Esophagus muscularis mucosa (tissue), 4 donors: ENCODE data around the gene GNB4. TPM values are rescaled to one million over a fixed set of nuclear protein-coding genes. Genes with fewer than 3 reads are reported as not detected.
A peak's percentile ranks its signal among the peaks of the same experiment; 100 is the strongest.

Experiments used
- DNase-seq: peaks from one replicate; pipeline ENCODE4 v3.0.0-alpha.2; 2017; ENCODE audit errors: extremely low spot score
- H3K27ac ChIP-seq, 4 donors: fragments of 200-600 bp; sonication (generic); replicated peaks in 1 of 4; 1 replicate in 3 of 4; 2 replicates in 1 of 4; pipeline ENCODE4 v1.5.1; 2016 to 2019; ENCODE audit warnings: mild to moderate bottlenecking in 1 of 4
- H3K27me3 ChIP-seq, 4 donors: fragments of 200-600 bp; sonication (generic); one replicate each; pipeline versions ENCODE4 v1.5.1 to v1.6.0; 2016 to 2019
- H3K36me3 ChIP-seq, 4 donors: fragments of 200-600 bp; sonication (generic); one replicate each; pipeline ENCODE4 v1.5.1; 2016 to 2019
- H3K4me1 ChIP-seq, 4 donors: fragments of 200-600 bp; sonication (generic); one replicate each; pipeline ENCODE4 v1.5.1; 2016 to 2019
- H3K4me3 ChIP-seq, 4 donors: fragments of 200-600 bp; sonication (generic); 1 replicate in 2 of 4; 2 replicates in 2 of 4; pipeline ENCODE4 v1.5.1; 2016 to 2019; ENCODE audit warnings: mild to moderate bottlenecking in 4 of 4, moderate library complexity in 1 of 4
- H3K9me3 ChIP-seq, 4 donors: fragments of 200-600 bp; sonication (generic); 1 replicate in 3 of 4; 2 replicates in 1 of 4; pipeline ENCODE4 v1.5.1; 2016 to 2019
- CTCF ChIP-seq, 3 experiments: fragments of 200-600 bp in 2 of 3; fragments of 450-650 bp in 1 of 3; sonication (generic) in 2 of 3; IDR thresholded peaks; one replicate each; pipeline ENCODE4 v1.5.1; 2017 to 2019; ENCODE audit warnings: antibody characterized with exemption in 3 of 3, mild to moderate bottlenecking in 2 of 3, moderate library complexity in 1 of 3
- EP300 ChIP-seq: sonication (generic); formaldehyde crosslinking; IDR thresholded peaks from one replicate; pipeline ENCODE4 v1.6.1; 2017; ENCODE audit warnings: antibody characterized with exemption
- POLR2A ChIP-seq: fragments of 450-650 bp; IDR thresholded peaks from one replicate; pipeline ENCODE4 v1.6.1; 2017; ENCODE audit warnings: antibody characterized with exemption, moderate library complexity, mild to moderate bottlenecking, low read depth
- POLR2AphosphoS5 ChIP-seq, 2 donors: sonication (generic); formaldehyde crosslinking; IDR thresholded peaks; one replicate each; pipeline ENCODE4 v1.6.1; 2017; ENCODE audit warnings: antibody characterized with exemption in 2 of 2
- WGBS: methylation state at CpG from one replicate; pipeline ENCODE4 v1.1.5; 2018; 5-methylcytosine and 5-hydroxymethylcytosine counted together
- intact Hi-C: fragments of 100-400 bp; cut with DNase I; formaldehyde crosslinking; loops from one replicate; pipeline ENCODE4 v1.15.1; 2023
- total RNA-seq, 4 donors: library from RNA; depleted of rRNA; stranded (reverse); fragments of >200 nt; gene quantifications; one replicate each; pipeline versions ENCODE4 v1.1.0 to v1.2.1, GENCODE V29; 2016

The GNB4 gene
- total RNA-seq, 4 donors from 2014 or later, result 57.7 to 130 (median 80.9) TPM

GRCh38 chr3:179463319-179463718 lies 12.0 kb upstream of the GNB4 start:
- TF ChIP-seq POLR2A (no peak), POLR2AphosphoS5 (IDR thresholded peaks at IDR 0.05) (no peak), CTCF (IDR thresholded peaks at IDR 0.05) (no peak)
- WGBS, result 56% methylated on average over 1 of the region's 1 CpG
- DNase-seq, result no peak
- Histone ChIP-seq H3K27ac (no peak overlapping the region), H3K4me3 (no peak overlapping the region), H3K9me3 (no peaks in the 10 kb centered on the region), H3K4me1 (no peaks in the 10 kb centered on the region), H3K36me3 (no peaks in the 10 kb centered on the region), H3K27me3 (no peaks in the 10 kb centered on the region)
- intact Hi-C loops, result no loop called here

DNA sequence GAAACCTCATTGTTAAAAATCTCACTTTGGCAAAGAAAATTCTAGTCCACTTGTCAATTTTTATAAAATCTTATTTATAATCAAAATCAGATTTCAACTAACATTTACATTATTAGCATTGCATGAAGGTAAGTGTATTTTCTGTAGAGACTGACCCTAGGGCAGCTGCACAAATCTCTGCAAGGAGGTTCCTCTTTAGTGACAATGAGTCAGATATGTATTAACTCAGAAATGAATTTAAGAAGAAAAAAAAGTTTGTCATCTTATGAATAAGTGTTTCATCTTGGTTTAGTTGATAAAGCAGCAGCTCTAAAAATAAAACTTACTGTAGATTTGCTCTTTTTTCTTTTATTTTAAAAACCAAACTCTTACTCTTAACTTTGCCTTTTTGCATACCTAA lies 9.0 kb upstream of the GNB4 start:
- Histone ChIP-seq H3K9me3 (no peaks in the 10 kb centered on the region), H3K4me3 (no peak overlapping the region), H3K27ac (no peak overlapping the region), H3K36me3 (no peaks in the 10 kb centered on the region), H3K27me3 (no peaks in the 10 kb centered on the region), H3K4me1 (peaks cover 0 to under 1% (median 0%) of the 10 kb centered on the region in 4 donors)
- intact Hi-C loops, result no loop called here
- TF ChIP-seq POLR2AphosphoS5 (IDR thresholded peaks at IDR 0.05) (no peak), CTCF (IDR thresholded peaks at IDR 0.05) (no peak), POLR2A (no peak), EP300 (no peak)
- no peak for DNase-seq

DNA sequence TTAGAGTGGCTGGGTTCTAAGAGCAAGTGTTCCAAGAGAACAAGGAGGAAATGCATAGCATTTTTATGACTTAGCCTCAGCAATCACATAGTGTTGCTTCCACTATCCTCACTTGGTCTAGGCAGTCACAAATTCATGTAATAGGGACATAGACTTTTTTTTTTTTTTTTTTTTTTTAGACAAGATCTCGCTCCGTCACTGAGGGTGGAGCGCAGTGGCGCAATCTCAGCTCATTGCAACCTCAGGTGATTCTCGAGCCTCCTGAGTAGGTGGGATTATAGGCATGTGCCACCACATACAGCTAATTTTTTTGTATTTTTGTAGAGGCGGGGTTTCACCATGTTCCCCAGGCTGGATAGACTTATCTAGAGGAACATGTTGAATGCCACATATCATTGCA lies 4.7 kb upstream of the GNB4 start:
- Histone ChIP-seq H3K27ac (no peak overlapping the region), H3K4me3 (no peak overlapping the region), H3K27me3 (no peaks in the 10 kb centered on the region), H3K36me3 (no peaks in the 10 kb centered on the region), H3K4me1 (peaks cover 11 to 24% (median 16%) of the 10 kb centered on the region in 4 donors), H3K9me3 (no peaks in the 10 kb centered on the region)
- 97% methylated on average over 6 of the region's 6 CpGs for WGBS
- TF ChIP-seq CTCF (IDR thresholded peaks at IDR 0.05), result no peak
- no peak for TF ChIP-seq POLR2A
- no peak for TF ChIP-seq POLR2AphosphoS5 (IDR thresholded peaks at IDR 0.05)
- TF ChIP-seq EP300, result no peak
- intact Hi-C loops, result loop anchor here (10.0 kb wide), 1 partner anchor 111 kb away; the partner anchor contains the start of gene MFN1
- DNase-seq, result no peak

DNA sequence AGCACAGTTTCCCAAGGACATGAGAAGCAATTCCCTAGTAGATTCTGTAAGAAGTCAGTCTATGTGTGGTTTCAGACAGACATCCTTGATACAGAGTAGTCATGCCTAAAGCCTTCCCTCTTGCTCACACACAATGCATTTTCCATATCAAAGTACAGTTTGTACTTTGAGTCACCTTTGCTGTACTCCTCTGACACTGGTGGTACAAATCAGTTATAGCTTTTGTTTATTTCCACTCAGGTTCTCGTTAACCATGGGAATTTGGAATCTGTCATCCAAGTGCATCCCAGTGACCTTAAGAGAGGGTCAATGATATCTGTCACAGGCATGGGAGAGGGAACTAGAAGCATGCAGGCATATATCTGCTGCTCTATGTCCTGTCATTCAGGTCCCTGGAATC lies 3.6 kb upstream of the GNB4 start:
- H3K9me3 ChIP-seq, result no peaks in the 10 kb centered on the region
- H3K27me3 ChIP-seq, result no peaks in the 10 kb centered on the region
- intact Hi-C loops, result loop anchor here (10.0 kb wide), 1 partner anchor 110 kb away; the partner anchor contains the start of gene MFN1
- no peak overlapping the region for H3K4me3 ChIP-seq
- peak overlapping the region in 1 of 4 donors; percentile 99 for H3K27ac ChIP-seq
- DNase-seq, result no peak
- 63% methylated on average over 1 of the region's 1 CpG for WGBS
- no peak for TF ChIP-seq EP300
- no peak for TF ChIP-seq POLR2A
- TF ChIP-seq POLR2AphosphoS5 (IDR thresholded peaks at IDR 0.05), result peak in 1 of 2 donors; percentile 19
- TF ChIP-seq CTCF (IDR thresholded peaks at IDR 0.05), result no peak
- peaks cover 11 to 24% (median 16%) of the 10 kb centered on the region in 4 donors for H3K4me1 ChIP-seq
- no peaks in the 10 kb centered on the region for H3K36me3 ChIP-seq

GRCh38 chr3:179453967-179454366 lies 2.7 kb upstream of the GNB4 start:
- WGBS, result 88% methylated on average over 3 of the region's 3 CpGs
- DNase-seq, result no peak
- Histone ChIP-seq H3K27ac (peak overlapping the region in 2 of 4 donors; percentile 14 to 99), H3K36me3 (no peaks in the 10 kb centered on the region), H3K9me3 (no peaks in the 10 kb centered on the region), H3K4me1 (peaks cover 20 to 32% (median 20%) of the 10 kb centered on the region in 4 donors), H3K27me3 (no peaks in the 10 kb centered on the region), H3K4me3 (no peak overlapping the region)
- intact Hi-C loops, result loop anchor here (10.0 kb wide), 1 partner anchor 109 kb away; the partner anchor contains the start of gene MFN1
- TF ChIP-seq POLR2AphosphoS5 (IDR thresholded peaks at IDR 0.05) (no peak), EP300 (no peak), CTCF (IDR thresholded peaks at IDR 0.05) (no peak), POLR2A (no peak)
